Activated effector memory CD4-positive, alpha-beta T cell treated with Interleukin-2 at 50 U/mL for 16 hours (primary cell): ENCODE data around the gene TTC39A.

Source experiments
- DNase-seq: peaks from one replicate; pipeline ENCODE4 v3.0.0-alpha.2; 2020

Gene TTC39A

DNA sequence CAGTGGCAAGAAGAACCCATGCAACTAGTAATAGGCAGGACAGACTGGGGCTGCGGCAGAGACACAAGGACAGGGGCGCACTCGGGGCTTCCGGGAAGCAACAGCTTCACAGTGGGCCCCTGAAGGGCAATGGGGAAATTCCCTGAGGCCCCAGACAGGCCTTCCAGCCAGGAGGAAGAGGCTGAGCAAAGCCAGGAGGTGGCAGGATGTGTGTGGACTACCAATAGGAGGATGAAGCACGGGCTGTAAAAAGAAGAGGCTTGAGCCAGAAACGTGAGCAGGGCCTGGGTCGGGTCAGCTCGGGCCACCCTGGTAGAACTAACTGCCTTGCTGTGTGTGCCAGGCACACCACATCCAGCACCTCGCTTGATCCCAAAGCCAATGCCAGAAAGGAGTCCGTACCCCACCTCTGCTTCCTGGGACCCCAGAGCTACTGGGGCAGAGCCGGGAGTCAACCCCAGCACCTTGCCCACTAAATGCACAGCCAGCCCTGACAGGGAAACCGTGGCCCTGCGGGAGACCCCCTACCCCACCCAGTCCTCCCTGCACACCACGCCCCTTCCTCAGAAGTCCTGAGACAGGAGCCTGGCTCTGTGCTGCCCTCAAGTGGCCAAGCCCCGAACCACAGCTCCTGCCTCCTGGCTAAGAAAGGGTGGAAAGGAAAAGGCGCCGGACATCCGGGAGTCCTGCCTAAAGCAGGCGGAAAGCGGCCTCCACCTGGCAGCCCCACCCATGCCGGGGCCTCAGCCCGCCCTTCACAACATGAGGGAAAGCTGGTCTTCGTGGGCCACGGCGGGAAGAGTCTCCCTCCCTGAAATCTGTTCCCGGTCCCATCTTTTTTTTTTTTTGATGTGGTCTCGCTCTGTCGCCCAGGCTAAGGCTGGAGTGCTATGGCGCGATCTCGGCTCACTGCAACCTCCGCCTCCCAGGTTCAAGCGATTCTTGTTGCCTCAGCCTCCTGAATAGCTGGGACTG is 33.7 kb downstream of the TTC39A start:
- DNase-seq: peak; percentile 47

GRCh38 chr1:51295926-51296325 is 34.4 kb downstream of the TTC39A start:
- no peak for DNase-seq

- DNase-seq: no peak
Measured at GRCh38 chr1:51294566-51295184, 35.7 kb downstream of the TTC39A start.

DNA sequence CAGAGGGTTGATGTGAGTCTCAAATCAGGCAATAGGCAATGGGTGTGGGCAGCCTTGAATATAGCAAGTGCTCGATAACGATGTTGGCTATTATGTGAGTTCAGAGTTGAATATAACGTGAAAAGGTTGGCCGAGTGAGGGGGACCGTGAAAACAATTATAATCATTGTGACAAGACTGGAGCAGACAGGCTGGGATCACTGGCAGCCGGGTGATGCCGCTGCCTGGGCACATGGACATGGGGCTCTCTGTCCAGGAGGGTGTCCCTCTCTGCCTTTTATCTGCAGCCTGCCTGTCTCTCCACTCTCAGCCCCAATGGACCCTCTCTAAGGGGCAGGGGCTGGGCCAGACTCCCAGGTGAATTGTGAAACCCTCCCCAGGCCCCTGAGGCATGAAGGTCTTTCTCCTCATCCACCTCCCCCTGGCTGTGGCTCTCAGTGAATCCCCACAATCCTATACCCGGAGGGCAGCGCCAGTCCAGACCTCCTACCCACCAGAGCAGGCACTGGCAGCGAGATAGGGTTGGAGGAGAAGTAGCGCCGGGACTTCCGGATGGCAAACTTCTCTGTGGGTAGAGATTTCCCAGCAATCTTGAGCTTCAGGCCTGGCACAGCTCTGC is 36.4 kb downstream of the TTC39A start:
- DNase-seq: no peak

DNA sequence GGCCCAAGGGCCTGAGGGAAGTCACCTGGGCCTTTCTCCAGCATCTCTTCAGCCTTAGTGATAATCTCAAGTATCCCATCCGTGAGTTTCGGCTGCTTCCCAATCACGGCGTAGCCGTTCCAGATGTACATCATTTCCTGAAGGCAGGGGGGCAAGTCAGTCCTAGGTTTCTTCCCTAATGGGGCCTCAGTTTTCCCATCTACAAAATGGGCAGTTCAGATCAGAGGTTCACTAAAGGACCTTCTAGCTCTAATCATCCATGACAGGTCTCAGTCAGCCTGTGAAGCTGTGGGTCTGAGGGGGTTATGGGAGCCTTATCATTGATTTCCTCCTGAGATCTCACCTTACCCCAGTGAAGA is 39.9 kb downstream of the TTC39A start:
- no peak for DNase-seq

- DNase-seq: no peak
Measured at GRCh38 chr1:51289676-51290488, 40.5 kb downstream of the TTC39A start.

- DNase-seq: no peak
Measured at GRCh38 chr1:51288578-51288977, 41.8 kb downstream of the TTC39A start.

- DNase-seq: no peak
Measured at GRCh38 chr1:51287966-51288365, 42.4 kb downstream of the TTC39A start.

GRCh38 chr1:51285055-51285454 is 45.3 kb downstream of the TTC39A start:
- DNase-seq: no peak

DNA sequence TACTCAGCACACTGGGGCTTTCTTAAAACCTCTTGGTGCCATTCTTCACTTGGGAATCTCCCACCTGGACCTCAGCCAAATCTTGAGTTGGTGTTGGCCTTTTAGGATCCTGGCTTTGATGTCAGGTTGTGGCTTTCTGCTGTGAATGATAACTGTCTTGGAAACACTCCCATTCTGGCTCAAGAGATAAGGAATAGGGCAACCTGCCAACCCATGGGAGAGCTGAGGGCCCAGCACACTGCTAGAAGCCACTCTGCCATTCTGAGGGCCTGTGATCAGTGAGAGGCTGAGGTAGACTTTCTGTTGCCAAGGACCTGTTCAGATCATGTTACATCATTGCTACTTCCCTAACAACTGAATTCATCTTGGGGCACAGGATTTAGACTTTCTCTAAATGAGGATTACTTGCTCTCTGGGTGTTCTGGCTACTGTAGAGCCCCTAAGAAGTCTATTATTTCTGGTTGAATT is 45.8 kb downstream of the TTC39A start:
- DNase-seq: no peak

GRCh38 chr1:51283979-51284378 is 46.4 kb downstream of the TTC39A start:
- DNase-seq: no peak

- DNase-seq: no peak
Measured at GRCh38 chr1:51282605-51283004, 47.8 kb downstream of the TTC39A start.

DNA sequence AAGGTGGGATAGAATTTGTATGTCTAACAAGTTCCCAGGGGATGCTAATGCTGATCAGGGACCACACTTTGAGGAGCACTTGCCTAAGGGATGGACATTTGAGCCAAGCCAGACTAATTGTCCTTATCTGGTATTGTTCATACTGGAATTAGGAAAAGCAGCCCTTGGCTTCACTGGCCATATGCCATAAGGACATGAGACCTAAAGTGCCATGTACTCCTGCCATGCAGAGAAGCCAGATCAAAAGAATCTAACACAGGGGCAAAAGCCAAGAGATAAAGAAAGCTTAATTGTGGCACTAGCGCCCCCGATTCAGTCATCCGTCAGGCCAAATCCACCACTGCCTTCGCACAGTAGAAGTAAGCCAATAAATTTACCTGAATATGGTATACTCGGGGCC is 48.6 kb downstream of the TTC39A start:
- no peak for DNase-seq

GRCh38 chr1:51280321-51280978 is 49.9 kb downstream of the TTC39A start:
- no peak for DNase-seq

DNA sequence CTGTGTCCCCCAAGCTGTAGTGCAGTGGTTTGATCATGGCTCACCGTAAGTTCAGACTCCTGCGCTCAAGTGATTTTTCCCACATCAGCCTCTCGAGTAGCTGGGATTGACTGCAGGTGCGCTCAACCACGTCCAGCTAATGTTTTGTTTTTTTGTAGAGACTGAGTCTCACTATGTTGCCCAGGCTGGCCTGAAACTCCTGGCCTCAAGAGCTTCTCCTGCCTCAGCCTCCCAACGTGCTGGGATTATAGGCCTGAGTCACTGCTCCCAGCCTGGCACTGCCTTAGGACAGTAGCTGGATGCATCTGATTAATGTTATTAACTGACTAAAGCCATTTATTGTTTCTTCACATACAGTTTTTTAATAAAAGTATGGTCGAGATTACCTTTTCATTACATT is 54.1 kb downstream of the TTC39A start:
- no peak for DNase-seq

GRCh38 chr1:51274676-51275075 is 55.7 kb downstream of the TTC39A start:
- no peak for DNase-seq

- DNase-seq: no peak
Measured at GRCh38 chr1:51272916-51273315, 57.4 kb downstream of the TTC39A start.

DNA sequence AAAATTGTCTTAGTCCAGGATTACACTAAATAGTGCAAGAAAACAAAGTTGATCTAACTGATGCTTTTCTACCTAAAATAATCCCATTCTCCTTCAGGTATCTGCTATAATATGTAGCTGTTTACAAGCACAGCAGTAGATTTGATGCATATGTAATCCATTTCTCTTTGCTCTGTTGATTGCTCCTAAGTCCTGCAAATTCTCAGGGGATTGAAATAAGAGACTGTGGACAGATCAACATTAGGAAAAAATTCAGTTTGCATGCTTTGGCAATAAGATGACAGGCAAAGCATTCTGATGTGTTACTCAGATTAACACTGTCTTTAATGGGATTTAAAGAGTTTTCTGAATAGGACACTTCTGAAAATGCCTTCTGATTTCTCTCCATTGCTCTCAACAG is 59.6 kb downstream of the TTC39A start:
- no peak for DNase-seq

- no peak for DNase-seq
Measured at GRCh38 chr1:51268634-51269033, 61.7 kb downstream of the TTC39A start.

- DNase-seq: no peak
Measured at GRCh38 chr1:51266791-51267190, 63.6 kb downstream of the TTC39A start.

GRCh38 chr1:51266181-51266580 is 64.2 kb downstream of the TTC39A start:
- no peak for DNase-seq

- no peak for DNase-seq
Measured at GRCh38 chr1:51265618-51266017, 64.7 kb downstream of the TTC39A start.
